Right renal pelvis (tissue), 4 donors: ENCODE measurements around the gene SAA1. TPM values are rescaled to one million over a fixed set of nuclear protein-coding genes. Genes with fewer than 3 reads are reported as not detected.
"Not testable (repeated sequence)": the region's sequence is repeated elsewhere in the genome, so short reads cannot be mapped to it uniquely, and the experiment has no call there.

Experiments
- DNase-seq, 4 donors: peaks; one replicate each; pipeline ENCODE4 v3.0.0-alpha.2; 2013; ENCODE audit warnings: low read depth in 4 of 4, low spot score in 3 of 4, missing footprints in 1 of 4
- polyA plus RNA-seq, 4 donors: library from polyadenylated mRNA; unstranded; fragments of 120-200 nt; gene quantifications; one replicate each; pipeline ENCODE4 v1.2.1, GENCODE V29; 2013; ENCODE audit not compliant: insufficient read length in 4 of 4

Gene SAA1
- not detected for polyA plus RNA-seq

DNA sequence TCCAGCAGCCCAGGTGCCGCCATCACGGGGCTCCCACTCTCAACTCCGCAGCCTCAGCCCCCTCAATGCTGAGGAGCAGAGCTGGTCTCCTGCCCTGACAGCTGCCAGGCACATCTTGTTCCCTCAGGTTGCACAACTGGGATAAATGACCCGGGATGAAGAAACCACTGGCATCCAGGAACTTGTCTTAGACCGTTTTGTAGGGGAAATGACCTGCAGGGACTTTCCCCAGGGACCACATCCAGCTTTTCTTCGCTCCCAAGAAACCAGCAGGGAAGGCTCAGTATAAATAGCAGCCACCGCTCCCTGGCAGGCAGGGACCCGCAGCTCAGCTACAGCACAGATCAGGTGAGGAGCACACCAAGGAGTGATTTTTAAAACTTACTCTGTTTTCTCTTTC, at the start of gene SAA1:
Gene SAA1, plus strand, starts transcription at position 316 of the 400 bp plus-strand sequence. CDS start 624 bp downstream, outside the sequence.
- no peak for DNase-seq

DNA sequence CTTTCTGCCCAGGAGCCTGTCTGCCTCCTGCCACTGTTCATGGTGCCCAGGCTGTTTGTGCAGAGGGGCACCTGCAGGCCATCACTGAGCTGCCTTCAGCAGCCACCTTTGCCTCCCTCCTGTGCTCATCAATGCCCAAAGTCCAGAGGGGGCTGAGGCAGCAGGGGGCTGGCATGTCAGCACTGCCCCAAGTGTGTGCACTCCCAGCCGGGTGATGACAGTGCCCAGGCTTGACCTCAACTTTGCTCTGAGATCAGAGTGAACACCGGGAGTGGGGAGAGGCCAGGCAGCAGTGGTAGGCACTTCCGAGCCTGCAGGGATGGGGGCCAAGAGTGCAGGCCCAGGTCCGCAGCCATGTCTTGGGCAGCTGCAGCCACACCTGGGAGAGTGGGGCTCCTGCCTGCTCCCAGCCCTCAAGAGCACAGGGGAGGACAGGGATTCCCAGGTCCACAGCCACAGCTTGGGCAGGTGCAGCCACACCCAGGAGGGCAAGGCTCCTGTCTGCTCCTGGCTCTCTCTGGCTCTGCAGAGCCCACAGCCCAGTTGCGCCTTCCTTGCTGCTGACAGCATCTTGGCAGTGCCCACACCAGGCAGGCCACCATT, 44.7 kb upstream of the SAA1 start:
- no peak for DNase-seq

DNA sequence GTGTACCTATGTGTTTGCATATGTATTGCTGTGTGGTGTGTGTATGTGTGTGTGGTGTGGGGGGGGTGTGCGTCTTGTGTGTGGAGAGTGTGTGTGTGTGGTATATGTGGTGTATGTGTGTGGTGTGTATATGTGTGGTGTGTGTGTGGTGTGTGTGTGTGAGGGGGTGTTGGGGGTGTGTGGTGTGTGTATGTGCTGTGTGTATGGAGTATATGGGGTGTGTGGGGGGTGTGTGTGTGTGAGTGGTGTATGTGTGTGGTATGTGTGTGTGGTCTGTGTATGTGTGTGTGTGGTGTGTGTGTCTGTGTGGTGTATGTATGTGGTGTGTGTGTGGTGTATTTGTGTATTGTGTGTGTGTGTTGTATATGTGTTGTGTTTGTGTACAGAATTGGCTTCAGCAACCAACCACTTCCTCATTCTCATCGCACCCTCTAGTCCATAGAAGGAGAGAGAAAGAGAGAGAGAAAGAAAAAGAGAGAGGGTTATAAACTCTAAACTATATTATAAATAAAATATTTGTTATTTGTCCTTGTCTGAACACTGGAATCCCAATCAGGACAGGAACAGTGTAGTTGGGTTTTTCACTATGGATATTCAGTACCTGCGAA, 43.1 kb upstream of the SAA1 start:
- no peak for DNase-seq

DNA sequence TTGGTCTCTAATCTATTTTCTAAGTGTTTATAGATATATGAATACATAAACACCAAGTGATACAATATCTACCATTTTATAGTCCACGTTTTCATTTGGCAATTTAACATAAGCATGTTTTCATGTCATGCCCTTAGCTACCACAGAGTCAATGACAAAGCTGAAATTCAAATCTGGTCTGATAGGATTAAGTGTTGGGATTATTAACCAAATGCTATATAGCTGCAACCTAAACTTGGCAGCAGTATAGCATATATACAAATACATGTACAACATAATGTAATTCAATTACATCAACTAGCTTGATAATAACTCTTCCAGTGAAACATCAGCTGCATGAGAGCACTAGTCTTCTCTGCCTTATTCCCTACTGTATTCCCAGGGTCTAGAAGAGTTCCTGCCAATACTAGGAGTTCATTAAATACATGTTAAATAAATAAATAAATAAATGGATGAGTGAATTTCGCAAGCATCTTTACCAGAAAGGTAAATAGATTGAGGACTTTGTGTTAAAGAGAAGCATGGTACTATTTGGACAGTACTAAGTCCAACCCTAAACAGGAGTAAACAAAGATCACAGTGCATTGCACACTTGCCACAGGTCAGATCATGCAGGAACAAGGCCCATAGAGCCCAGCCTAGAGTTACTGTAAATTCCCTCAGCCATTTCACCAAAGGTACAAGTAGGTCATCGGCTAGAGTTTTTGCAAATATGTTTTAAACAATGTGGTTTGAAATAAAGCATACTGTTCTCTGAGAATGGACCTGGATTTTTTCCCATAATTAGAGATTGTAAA, 42.3 kb upstream of the SAA1 start:
- no peak for DNase-seq

DNA sequence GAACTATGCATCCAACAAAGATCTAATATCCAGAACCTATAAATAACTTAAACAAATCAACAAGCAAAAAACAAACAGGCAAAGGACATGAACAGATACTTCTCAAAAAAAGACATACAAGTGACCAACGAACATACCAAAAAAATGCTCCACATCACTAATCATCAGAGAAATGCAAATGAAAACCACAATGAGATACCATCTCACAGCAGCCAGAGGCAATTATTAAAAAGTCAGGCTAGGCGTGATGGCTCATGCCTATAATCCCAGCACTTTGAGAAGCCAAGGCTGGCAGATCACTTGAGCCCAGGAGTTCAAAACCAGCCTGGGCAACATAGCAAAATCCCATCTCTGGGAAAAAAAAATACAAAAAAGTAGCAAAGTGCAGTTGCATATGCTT, 40.2 kb upstream of the SAA1 start:
- no peak for DNase-seq

DNA sequence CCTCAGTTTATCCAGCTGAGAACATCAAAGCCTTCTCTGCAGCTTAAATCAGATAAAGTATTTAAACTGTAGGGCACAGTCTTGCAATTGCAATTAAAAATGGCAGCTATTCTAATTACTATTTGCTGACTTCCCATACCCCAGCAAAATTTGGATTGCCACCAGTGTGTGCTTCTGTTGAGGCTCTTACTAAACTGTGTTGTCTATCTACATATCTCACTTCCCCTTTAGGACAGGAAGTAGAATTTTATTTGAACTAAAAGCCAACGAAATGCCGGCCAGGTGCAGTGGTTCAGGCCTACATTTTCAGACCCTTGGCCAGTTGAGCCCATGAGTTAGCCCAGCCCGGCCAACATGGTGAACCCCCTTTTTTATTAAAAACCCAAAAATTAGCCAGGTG, 36.6 kb upstream of the SAA1 start:
- no peak for DNase-seq

DNA sequence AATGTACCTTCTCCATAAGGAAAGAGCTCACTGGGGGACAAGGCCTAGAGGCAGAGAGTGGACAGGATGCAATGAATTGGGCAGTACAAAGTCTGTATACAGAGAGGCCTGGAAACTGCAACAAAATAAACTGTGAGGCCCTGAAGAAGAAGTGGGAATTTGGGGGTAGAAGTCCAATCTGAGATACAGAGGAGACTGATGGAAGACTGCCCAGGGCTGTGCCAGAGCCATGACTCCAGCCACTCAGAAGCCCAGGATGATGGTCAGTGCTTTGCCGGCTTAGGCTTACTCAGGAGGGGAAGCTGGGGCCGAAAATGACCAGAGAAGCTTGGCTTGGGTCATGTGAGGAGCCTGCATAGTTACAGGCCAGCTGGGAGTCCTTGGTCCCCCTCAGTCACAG, 35.2 kb upstream of the SAA1 start:
- DNase-seq = no peak

DNA sequence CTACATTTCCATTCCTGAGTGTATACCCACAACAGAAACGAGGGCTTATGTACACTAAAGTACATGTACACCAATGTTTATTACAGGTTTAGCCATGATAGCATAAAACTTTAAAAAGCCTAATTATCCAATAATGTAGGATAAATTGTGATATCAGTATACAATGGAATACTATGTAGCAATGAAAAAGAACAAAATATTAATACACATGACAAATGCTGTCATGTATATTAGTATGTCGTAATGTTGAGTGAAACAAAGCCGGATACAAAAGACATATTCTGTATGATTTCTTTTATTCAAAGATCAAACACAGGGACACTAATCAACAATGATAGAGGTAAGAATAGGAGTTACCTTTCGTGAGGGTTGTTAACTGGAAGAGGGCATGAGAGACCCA, 32.2 kb upstream of the SAA1 start:
- no peak for DNase-seq

DNA sequence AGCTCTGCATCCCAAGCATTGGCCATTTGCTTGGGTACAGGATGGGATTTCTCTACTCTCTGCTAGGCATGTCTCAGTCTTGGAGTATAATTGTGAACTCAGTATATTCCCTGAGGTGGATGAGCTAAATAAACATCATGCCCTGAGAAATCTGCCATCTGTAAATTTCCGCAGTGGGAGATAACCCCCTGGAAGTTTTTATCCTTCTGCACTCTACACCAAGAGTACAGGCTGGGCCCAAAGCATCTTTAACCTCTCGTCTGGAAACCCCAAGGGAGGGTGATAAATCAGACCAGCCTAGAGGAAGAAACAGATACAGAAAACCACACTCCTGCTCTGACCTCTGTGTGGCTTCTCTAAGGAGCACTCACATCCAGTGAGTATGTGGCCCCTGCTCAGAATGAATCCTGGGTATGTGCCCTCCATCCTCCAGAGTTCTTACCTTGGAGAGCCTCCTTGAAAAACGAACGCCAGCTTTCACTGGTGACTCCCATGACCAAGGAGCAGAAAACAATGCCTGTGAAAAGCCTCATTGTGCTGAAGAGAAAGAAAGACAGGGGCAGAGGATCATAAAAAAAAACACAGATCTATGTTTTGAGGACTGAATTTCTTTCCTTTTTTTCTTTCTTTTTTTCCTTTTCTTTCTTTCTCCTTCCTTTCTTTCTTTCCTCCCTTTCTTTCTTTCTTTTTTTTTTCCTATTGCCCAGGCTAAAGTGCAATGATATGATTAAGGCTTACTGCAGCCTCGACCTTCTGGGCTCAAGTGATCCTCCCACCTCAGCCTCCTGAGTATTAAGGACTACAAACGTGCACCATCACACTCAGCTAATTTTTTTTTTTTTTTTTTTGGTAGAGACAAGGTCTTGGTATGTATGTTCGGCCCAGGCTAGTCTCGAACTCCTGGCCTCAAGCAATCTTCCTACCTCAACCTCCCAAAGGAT, 30.4 kb upstream of the SAA1 start:
- DNase-seq = no peak

DNA sequence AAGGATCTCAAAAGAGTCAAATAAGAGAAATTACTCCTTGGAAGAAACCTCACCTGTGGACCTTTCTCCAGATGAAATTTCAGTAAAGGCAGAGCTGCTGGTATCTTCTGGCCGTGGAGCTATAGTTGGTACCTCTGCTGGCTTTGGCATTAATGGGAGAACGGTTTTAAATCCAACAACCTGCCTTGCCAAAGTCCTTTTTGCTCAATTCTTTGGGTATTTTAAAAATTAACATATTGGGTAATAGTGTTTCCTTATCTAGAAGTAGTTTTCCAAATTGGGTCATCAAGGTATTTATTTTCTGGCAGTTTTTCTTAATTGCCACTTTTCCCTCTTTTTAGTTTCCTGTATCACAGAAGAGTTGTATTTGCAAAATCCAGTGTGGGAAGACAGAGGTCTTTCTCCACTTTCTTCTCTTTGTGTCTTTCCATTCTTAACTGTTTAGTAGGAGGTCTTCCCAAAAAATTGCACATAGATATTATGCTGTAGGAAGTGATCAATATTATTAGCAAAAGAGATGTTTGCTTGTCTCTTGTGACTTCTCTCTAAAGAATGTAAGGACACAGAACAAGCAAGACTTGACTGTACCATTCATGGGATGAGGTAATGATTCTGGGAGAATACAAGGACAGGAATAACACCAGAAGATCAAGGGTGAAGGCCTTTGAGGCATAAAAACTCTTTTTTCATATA, 29.3 kb upstream of the SAA1 start, which contains the start of gene SAA4:
Gene SAA4, minus strand, starts transcription at position 139 of the 693 bp plus-strand sequence. CDS start 876 bp downstream, outside the sequence.
- DNase-seq = no peak

DNA sequence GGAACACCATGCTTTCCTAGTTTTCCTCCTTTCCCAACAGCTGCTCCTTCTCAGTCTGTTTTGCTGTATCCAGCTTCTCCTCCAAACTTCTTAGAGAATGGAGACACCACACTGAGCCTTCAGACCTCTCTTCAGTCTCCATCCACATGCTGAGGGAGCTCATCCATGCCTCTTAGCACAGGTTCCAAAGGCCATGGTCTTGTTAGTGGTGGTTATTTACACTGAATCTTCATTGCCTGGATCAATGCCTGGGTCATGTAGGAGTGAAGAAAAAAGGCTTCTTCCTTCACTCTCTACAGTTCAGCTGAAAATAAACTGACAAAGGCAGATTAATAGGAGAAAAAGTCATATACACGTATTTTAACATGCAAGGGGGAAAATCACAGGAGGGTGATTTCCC, 26.4 kb upstream of the SAA1 start:
- no peak for DNase-seq

DNA sequence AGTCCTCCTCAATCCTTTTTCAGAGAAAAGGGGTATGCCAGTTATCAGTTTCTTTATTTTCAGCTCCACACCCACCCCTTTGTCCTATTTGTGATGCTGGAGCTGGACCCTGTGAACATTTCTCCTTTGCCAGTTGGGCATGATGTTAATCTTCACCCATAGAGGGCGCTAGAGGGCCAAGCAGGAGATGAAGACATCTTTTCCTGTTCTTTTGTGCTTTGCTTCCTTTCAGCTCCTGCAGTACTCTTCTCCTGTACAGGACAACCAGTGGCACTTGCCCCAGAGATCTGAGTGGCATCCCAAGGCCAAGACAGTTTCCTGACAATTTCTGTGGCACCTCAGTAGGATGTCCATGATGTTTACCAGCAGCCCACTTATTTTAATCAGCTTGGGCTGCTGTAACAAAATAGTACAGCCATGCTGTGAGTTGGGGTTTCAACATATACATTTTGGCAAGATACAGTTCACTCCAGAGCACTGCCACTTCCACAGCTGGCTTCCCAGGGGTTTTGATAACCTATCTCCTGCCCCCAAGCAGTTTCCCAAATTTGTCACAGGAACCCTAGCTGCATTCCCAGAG, 22.2 kb upstream of the SAA1 start:
- peak in 2 of 4 donors; percentile 12 to 13 for DNase-seq

DNA sequence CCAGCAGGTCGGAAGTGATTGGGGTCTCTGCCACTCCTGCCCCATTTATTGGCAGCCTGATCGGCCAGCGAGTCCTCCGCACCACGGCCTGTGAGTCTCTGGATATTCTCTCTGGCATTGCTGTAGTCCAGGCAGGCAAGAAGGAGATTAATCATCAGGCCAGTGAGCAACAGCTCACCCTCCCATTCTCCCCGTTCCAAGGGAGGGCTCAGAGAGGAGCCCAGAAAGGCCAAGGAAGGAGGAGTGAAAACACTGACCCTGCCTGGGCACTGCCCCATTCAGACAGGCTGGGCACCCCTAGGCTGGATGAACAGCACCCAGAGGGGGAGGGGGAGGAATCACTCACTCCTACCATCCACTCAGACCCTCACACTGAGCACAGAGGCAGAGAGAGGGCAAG, 20.7 kb upstream of the SAA1 start:
- DNase-seq = no peak

DNA sequence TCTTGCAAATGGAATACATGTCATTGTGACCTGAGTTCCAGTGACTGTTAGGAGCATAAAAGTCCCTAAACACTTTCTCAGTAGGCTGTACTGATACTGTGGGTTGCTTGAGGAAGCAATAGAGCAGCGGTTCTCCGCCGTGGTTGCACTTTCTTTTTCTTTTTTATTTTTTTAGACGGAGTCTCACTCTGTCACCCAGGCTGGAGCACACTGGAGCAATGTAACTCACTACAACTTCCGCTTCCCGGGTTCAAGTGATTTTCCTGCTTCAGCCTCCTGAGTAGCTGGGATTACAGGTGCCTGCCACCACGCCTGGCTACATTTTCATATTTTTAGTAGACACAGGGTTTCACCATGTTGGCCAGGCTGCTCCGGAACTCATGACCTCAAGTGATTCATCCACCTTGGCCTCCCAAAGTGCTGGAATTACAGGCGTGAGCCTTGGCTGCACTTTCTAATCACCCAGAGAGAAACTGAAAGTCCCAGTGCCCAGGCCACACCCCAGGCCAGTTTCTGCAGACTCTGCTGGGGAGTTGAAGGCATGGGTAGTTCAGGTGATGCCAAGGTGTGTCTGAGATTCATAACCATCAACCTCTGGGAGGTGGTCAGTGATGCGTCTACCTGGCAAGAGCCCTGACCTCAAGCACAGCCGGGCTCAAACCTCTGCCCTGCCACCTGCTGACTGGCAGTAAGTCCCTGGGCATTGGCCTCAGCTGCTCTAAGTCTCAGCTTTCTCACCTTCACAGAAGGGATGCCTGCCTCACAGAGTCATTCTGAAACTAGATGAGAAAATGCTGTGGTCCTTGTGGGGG, 19.5 kb upstream of the SAA1 start:
- DNase-seq = not testable (repeated sequence)

DNA sequence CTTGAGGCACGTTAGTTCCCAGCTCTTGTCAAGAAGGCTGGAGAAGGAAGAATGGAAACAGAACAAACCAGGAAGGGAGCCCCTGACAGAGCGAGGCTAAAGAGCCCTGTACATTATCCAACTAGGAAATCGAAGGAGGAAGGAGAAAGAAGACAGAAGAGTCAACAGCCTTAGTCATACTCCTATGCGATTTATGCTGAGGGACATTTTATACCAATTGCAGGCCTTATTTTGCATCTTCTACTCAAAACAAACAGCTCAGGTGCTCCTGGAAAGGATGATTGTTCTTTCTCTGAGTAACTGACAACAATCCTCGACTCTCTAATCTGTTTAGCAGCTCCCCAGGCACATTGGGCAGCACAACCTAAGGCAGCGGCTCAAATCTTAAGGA, 18.9 kb upstream of the SAA1 start:
- DNase-seq = not testable (repeated sequence)

DNA sequence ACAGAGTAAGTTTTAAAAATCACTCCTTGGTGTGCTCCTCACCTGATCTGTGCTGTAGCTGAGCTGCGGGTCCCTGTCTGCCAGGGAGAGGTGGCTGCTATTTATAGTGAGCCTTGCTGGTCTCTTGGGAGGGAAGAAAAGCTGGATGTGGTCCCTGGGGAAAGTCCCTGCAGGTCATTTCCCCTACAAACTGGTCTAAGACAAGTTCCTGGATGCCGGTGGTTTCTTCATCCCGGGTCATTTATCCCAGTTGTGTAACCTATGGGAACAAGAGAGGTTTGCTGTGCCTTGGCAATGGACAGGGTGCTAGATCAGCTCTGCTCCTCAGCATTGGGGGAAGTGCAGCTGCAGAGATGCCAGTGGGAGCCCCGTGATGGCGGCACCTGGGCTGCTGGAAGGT, 17.5 kb upstream of the SAA1 start, which contains the start of gene SAA2:
Gene SAA2, minus strand, starts transcription at position 108 of the 400 bp plus-strand sequence. CDS start 657 bp downstream, outside the sequence.
- no peak for DNase-seq

DNA sequence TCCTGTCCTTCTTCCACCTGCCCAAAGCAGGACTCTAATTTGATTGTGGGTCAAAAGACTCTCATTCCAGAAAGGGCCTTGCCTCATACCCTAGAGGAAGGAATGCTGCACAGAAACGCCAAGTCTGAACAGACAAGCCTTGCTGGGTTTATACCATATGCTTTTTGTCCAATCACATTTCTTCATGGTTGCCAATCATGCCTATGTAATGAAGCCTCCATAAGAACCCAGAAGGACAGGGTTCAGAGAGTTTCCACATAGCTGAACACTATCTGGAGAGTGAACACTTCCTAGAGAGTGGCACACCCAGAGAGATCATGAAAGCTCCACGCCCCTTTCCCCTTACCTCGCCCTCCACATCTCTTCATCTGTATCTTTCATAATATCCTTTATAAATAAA, 12.8 kb upstream of the SAA1 start:
- DNase-seq = no peak

DNA sequence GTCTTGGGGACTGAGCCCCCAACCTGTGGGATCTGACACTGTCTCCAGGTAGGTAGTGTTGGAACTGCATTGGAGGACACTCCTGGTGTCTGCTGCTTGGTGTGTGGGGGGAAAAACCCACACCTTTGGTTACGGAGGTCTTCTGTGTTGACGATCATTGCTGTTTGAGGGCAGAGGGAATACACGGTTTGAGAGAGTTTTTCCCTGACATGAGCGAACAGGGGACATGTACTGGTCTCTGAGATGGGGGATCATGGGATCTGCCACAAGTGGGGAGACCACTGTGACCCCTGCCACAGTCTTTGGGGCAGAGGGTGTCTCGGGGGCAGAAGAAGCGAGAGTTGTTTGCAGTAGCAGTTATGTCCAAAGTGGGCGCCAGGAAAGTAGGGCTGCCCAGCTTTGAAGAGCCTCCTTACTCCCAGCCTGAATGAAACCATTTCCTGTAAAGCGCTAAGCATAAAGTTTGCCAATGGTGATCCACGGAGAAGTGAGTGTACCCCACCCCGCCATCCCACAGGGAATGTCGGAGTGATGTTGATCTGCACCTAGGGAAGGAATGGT, 12.2 kb upstream of the SAA1 start:
- DNase-seq = no peak
